NCI-H2227 treated with DMSO at 0.1 percent for 48 hours (cell line): ENCODE measurements around the gene HCK.
A peak's percentile ranks its signal among the peaks of the same experiment; 100 is the strongest.
"Not testable (repeated sequence)": the region's sequence is repeated elsewhere in the genome, so short reads cannot be mapped to it uniquely, and the experiment has no call there.

ENCODE experiments used
- DNase-seq: peaks from one replicate; lab custom pipeline; 2025; lab: John Stamatoyannopoulos, UW

Gene HCK

DNA sequence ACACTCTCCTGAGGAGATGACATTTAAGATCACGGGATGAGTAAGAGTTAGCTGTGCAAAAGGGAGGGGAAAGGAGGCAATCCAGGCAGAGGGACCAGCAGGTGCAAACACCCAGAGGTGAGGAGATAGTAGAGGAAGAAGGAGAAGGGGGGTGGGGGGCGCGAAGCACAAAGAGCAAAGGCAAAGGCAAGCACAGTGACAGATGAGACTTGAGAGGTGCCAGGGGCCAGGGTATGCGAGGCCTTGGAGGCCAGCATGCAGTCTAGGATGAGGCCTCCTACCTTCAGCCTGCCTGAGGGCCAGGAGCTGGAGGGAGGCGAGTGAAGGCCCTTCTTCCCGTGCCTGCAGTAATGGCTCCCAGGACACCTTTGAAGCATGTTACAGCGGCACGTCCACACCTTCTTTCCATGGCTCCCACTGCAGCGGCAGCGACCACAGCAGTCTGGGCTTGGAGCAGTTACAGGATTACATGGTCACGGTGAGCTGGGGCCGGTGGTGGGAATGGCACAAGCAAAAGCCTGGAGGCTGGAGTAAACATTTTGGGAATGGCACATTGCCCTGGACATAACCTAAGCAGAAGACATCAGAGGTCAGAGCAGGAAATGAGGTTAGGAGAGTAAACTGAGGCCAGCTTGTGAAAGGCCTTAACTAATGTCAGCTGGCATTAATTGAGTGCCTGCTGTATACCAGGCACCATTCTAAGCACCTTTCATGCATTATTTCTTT lies 23.2 kb upstream of the HCK start:
- DNase-seq, result no peak

GRCh38 chr20:32029561-32029960 lies 22.5 kb upstream of the HCK start:
- no peak for DNase-seq

DNA sequence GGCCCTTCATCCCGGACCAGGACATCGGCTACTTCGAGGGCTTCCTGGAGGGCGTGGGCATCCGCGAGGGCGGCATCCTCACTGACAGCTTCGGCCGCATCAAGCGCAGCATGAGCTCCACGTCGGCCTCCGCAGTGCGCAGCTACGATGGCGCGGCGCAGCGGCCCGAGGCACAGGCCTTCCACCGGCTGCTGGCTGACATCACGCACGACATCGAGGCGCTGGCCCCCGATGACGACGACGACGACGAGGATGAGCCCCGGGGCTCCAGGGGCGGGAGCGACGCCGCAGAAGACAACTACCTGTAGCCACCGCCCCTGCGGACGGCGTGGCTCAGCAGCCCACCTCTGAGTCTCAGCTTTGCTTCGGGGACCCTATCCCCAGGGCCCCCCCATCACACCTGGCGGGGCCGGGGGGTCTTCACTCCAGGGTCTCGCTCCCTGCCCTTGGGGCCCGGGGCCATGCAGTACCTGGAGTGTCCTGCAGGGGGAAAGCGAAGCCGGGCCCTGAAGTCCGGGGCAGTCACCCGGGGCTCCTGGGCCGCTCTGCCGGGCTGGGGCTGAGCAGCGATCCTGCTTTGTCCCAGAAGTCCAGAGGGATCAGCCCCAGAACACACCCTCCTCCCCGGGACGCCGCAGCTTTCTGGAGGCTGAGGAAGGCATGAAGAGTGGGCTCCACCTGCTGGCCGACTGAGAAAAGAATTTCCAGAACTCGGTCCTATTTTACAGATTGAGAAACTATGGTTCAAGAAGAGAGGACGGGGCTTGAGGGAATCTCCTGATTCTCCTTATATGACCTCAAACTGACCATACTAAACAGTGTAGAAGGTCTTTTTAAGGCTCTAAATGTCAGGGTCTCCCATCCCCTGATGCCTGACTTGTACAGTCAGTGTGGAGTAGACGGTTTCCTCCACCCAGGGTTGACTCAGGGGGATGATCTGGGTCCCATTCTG lies 20.8 kb upstream of the HCK start:
- DNase-seq, result peak; percentile 67

- no peak for DNase-seq
These were observed 18.7 kb upstream of the HCK start for GRCh38 chr20:32033316-32033715.

DNA sequence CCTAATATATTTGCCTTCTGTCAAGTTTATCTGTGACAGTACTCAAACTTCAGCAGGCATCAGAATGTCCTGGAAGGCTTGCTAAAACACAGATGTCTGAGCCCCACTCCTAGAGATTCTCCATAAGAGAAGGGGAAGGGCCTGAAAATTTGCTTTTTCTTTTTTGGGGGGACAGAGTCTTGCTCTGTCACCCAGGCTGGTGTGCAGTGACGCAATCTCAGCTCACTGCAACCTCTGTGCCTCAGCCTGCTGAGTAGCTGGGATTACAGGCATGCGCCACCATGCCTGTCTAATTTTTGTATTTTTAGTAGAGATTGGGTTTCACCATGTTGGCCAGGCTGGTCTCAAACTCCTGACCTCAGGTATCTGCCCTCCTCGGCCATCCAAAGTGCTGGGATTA lies 18.3 kb upstream of the HCK start:
- not testable (repeated sequence) for DNase-seq

DNA sequence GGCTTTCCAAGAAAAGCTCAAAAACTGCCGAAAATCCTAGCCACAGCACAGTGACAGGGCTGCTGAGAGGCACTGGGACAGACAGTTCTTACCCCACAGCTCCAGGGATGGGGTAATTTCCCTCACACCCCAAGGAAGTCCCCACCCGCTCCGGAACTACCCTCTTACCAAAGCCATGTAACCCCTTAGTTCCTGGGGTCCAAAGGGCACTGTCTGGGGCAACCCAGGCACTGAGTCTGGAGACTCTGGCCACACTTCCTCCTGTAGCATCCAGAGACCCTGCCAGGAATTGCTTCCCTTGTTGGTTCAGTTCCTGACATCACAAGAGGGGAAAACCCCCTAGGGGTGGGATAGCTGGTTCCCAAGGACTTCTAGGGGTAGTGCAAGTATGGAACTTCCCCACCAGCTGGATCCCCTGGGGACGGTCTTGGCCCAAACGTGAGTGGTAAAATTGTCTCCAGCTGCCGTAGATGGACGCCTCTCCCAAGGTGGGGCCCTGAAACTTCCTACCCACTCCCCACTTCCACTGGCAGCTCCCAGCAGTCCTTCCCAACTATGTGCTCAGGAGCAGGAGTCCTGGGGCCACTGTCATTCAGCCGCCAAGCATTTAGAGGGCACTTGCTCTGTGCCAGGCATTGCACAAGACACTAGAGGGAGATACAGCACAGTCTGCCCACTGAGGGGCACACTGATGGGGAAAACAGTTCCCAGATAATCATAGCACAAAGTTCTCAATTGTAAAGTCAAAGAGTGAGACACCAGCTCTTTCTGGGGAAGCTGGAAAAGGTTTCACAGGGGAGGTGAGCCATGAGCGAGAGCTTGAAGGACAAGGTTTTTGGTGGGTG lies 17.2 kb upstream of the HCK start:
- DNase-seq, result no peak

DNA sequence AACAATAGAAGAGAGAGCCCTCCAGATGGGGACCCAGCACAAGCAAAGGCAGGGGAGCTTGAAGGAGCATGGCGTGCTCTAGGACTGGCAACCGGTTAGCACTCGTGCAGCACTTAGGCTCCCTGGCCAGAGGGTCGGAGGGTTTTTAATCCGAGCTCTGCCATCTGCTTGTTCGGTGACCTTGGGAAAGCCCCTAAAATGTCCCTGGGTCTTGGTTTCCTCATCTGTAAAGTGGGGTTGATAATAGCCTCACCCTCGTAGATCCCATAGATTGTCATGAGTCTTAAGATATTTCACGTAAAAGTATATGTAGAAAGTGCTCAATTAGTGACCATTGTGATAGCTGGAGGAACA lies 16.6 kb upstream of the HCK start:
- no peak for DNase-seq

- DNase-seq, result no peak
These were observed 15.8 kb upstream of the HCK start for GRCh38 chr20:32036252-32036651.

DNA sequence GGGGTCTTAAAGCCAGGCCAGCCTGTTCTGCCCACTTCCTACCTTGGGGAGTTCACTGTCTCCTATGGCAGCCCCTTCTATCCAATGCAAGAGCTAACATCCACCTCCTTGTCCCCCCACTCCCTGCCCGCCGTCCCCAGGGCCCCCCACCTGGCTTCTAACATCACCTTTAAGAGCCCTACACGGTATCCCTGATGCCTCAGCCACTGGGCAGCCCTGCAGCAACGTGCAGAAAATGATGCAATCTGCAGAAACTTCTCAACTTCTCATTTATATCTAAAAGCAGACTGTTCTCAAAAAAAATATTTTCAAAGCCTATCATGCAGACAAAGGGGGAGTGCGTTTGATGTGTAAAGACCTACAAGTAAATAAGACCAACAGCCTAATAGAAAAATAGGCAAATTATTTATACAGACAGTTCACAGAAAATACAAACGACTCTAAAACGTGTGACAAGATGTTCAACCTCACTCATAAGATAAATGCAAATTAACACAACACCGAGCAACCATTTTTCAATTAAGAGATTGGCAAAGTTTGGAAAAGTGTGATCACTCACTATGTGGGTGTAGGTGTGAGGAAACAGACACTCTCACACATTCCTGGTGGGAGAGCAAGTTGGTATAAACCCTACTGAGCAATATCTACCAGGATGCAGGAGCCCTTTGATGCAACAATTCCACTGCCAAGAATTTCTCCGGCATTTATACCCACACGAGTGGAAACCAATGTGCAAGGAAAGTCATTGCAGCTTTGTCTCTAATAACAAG lies 15.1 kb upstream of the HCK start:
- no peak for DNase-seq

- no peak for DNase-seq
These were observed 14.1 kb upstream of the HCK start for GRCh38 chr20:32037929-32038328.

DNA sequence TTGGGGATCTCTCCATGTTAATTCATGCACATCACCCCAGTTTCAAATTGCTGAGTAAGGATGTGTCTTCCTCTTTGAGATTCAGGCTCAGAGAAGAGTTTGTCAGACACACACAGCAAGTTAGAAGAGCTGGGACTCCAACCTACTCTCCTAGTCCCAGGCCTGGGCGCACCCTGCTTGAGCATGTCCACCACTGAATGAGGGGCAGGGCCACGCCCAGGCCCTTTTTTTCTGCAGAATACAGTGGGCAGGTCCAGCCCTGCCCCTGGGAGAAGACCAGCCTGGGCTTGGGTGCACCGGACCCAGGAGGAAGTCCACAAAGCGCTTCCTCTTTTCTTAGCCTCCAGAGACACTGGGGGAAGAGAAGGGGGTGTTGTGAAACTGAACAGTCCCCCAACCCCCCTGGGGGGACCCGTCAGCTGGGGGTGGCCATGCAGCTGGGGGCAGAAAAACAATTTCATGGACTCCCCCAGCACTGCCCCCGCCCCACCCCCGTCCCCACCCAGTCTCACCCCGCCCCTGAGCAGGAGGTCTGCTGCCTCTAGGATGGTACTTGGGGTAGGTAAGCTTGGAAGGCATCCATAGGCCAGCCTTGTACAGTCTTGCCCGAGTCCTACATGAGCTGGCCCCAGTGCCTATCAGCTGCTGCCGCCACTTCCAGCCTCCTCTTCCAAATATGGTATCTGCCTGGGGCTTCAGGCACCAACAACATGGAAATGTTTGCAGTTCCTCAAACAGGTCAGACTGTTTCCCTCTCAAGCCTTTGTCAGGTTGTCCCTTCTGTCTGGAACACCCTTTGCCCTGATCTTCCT lies 11.7 kb upstream of the HCK start:
- no peak for DNase-seq

GRCh38 chr20:32045999-32046398 lies 6.0 kb upstream of the HCK start:
- DNase-seq, result no peak

GRCh38 chr20:32050324-32050841 lies 1.7 kb upstream of the HCK start:
- DNase-seq, result no peak

DNA sequence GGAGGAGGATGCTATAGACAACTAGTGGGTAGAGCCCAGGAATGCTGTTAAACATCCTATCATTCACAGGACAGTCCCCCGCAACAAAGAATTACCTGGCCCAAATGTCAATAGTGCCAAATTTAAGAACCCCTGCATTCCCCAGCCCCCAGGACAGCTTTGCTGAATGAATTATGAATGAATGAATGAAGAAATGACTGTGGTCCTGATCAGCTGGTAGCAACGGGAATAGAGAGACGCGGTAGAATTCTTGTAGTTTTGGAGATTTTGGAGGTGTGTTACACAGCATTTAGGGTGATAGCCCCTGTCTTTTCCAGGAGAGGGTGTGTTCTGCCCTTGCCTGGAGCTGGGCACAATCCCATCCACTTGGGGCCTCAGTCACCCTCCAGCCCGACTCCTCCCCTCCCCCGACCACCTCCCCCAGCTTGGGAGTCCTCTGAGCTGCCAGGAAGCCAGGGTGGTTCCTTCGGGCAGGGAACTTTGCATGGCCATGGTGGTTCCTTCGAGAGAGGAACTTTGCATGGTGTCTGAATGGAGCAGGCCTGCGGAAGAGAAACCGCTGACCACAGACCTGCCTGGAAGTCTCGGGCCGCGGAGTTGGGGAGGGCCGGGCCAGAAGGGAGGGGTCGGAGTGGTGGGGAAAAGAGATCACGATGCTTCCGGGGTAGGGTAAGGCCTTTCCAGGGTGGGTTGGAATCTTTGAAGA lies 1.0 kb upstream of the HCK start:
- DNase-seq, result no peak

DNA sequence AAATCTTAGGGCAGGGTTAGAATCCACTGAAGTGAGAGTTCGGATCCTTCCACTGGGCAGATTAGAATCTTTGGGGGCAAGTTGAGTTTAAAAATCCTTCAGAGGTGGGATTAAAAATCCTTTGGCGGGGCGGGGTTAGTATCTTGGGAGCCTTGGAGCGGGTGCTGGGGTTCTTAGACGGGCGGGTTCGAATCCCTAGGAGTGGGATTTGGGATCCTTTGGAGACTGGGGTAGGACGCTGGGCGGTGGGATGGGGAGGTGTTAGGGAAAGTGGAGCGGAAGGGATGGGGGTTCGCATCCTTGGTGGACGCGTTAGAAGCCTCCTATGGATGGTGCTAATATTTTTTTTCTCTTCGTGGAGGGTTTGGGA lies 337 bp upstream of the HCK start:
- no peak for DNase-seq

GRCh38 chr20:32052778-32053362 lies 828 bp downstream of the HCK start:
- no peak for DNase-seq

GRCh38 chr20:32053648-32054047 lies 1.6 kb downstream of the HCK start:
- DNase-seq, result no peak

- no peak for DNase-seq
These were observed 4.9 kb downstream of the HCK start for GRCh38 chr20:32056708-32057483.

GRCh38 chr20:32057656-32058184 lies 5.7 kb downstream of the HCK start:
- DNase-seq, result no peak
